ENCODE data around the gene OS9.
"Not testable (repeated sequence)": the region's sequence is repeated elsewhere in the genome, so short reads cannot be mapped to it uniquely, and the experiment has no call there.

The OS9 gene

GRCh38 chr12:57677947-57678346 lies 16.0 kb upstream of the OS9 start:
- H3K9me3 Mint-ChIP-seq, H3K27me3 Mint-ChIP-seq, DNase-seq, H3K27ac Mint-ChIP-seq, H3K4me3 Mint-ChIP-seq, ATAC-seq, H3K4me1 Mint-ChIP-seq: not testable (repeated sequence)

- ATAC-seq (no peak), DNase-seq (no peak)
- H3K27ac Mint-ChIP-seq = no peak overlapping the region
- H3K4me1 Mint-ChIP-seq = no peaks in the 10 kb centered on the region
- peaks cover 4 to 10% of the 10 kb centered on the region in 2 donors for H3K9me3 Mint-ChIP-seq
- H3K4me3 Mint-ChIP-seq = no peak overlapping the region
- H3K27me3 Mint-ChIP-seq = peaks cover 10% of the 10 kb centered on the region
Observed at GRCh38 chr12:57679697-57680096, 14.2 kb upstream of the OS9 start.

GRCh38 chr12:57687862-57688261 lies 6.1 kb upstream of the OS9 start:
- no peak overlapping the region for H3K4me3 Mint-ChIP-seq
- H3K4me1 Mint-ChIP-seq = no peaks in the 10 kb centered on the region
- no peak for DNase-seq
- H3K27ac Mint-ChIP-seq = no peak overlapping the region
- peaks cover 45% of the 10 kb centered on the region for H3K27me3 Mint-ChIP-seq
- H3K9me3 Mint-ChIP-seq = no peaks in the 10 kb centered on the region
- no peak for ATAC-seq

- no peak for DNase-seq
- Mint-ChIP-seq H3K4me1 (no peaks in the 10 kb centered on the region), H3K27me3 (peaks cover 43% of the 10 kb centered on the region), H3K27ac (no peak overlapping the region), H3K4me3 (no peak overlapping the region), H3K9me3 (no peaks in the 10 kb centered on the region)
- ATAC-seq = no peak
Observed at GRCh38 chr12:57688931-57689330, 5.0 kb upstream of the OS9 start.

- Mint-ChIP-seq H3K9me3 (no peaks in the 10 kb centered on the region), H3K4me1 (no peaks in the 10 kb centered on the region), H3K27me3 (peaks cover 11% of the 10 kb centered on the region), H3K27ac (no peak overlapping the region), H3K4me3 (no peak overlapping the region)
- ATAC-seq (no peak), DNase-seq (no peak)
Observed at GRCh38 chr12:57692500-57692899, 1.4 kb upstream of the OS9 start.

- Mint-ChIP-seq H3K4me3 (no peak overlapping the region), H3K4me1 (no peaks in the 10 kb centered on the region), H3K9me3 (no peaks in the 10 kb centered on the region), H3K27me3 (peaks cover 7% of the 10 kb centered on the region), H3K27ac (no peak overlapping the region)
- peak; percentile 8 for ATAC-seq
- DNase-seq = no peak
Observed at GRCh38 chr12:57693317-57693658, 644 bp upstream of the OS9 start.

DNA sequence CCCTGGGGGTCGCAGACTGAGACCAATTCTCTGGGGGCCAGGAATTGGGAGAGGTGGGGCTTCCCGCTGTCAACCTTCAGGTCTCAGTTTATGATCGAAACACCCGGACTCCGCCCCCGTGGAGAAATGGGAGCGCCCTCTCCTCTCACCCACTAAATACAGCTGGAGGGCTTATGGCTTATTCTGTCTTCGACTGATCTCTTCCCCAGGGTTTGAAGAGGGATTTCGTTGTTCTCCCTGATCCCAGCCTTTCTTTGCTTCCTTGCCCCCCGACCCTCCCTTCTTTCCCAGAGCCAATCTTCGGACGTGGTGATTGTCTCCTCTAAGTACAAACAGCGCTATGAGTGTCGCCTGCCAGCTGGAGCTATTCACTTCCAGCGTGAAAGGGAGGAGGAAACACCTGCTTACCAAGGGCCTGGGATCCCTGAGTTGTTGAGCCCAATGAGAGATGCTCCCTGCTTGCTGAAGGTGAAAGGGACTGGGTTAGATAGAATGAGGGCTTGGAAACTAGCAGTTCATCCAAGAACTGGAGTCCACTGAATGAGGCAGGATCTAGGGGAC lies 607 bp downstream of the OS9 start:
- DNase-seq = no peak
- H3K4me1 Mint-ChIP-seq = no peaks in the 10 kb centered on the region

GRCh38 chr12:57695770-57696432 lies 2.0 kb downstream of the OS9 start:
- no peaks in the 10 kb centered on the region for H3K4me1 Mint-ChIP-seq
- DNase-seq (no peak), ATAC-seq (no peak)
- no peak overlapping the region for H3K27ac Mint-ChIP-seq
- H3K27me3 Mint-ChIP-seq = no peaks in the 10 kb centered on the region
- H3K9me3 Mint-ChIP-seq = no peaks in the 10 kb centered on the region
- no peak overlapping the region for H3K4me3 Mint-ChIP-seq

More for the DNA sequence above, 607 bp downstream of the OS9 start:
- Mint-ChIP-seq H3K27me3 (no peaks in the 10 kb centered on the region), H3K4me3 (no peak overlapping the region), H3K9me3 (no peaks in the 10 kb centered on the region), H3K27ac (no peak overlapping the region)
- ATAC-seq = no peak

DNA sequence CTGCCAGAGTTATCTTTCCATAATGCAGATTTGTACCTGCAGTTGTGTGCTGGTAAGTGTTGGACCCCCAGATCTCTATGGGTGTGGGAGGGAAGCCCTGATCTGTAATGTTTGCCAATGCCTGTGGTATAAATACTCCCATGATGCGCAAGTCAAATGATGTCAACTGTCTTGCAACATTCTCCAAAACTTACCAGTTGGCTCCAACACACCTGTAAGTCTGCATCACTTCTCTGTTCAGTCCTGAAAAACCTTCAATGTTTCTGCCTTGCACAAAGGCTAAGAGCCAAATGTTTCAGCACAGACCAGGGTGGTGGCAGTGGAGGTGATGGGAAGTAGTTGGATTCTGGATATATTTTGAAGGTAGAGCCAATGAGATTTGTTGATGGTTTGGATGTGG lies 3.1 kb downstream of the OS9 start:
- H3K4me1 Mint-ChIP-seq = no peaks in the 10 kb centered on the region
- H3K4me3 Mint-ChIP-seq = no peak overlapping the region
- ATAC-seq = no peak
- H3K27me3 Mint-ChIP-seq = no peaks in the 10 kb centered on the region
- H3K9me3 Mint-ChIP-seq = no peaks in the 10 kb centered on the region
- DNase-seq = no peak
- no peak overlapping the region for H3K27ac Mint-ChIP-seq

- no peak for DNase-seq
- ATAC-seq = no peak
- no peaks in the 10 kb centered on the region for H3K27me3 Mint-ChIP-seq
- H3K27ac Mint-ChIP-seq = peak overlapping the region in 1 of 2 donors; percentile 41
- no peaks in the 10 kb centered on the region for H3K4me1 Mint-ChIP-seq
- H3K9me3 Mint-ChIP-seq = no peaks in the 10 kb centered on the region
- no peak overlapping the region for H3K4me3 Mint-ChIP-seq
Observed at GRCh38 chr12:57698414-57698813, 4.5 kb downstream of the OS9 start.

DNA sequence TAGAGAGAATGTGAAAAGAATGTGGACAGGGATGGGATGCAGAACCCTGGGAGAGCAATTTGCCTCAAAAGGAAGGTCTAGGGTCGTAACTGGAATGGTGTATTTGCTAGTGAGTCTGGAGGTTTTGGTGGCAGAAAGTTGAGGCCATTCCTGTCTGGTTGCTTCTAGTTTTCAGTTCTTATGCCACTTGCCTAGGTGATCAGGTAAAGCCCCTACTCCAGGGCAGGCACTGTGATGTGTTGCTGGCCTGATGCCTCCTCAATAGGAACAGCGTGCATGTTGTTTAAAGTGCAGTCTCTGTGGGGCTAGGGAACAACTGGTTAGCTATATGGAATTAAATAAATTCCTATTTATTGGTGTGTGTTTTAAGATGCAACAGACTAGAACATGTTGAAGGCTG lies 6.4 kb downstream of the OS9 start:
- H3K9me3 Mint-ChIP-seq = no peaks in the 10 kb centered on the region
- ATAC-seq (no peak), DNase-seq (no peak)
- H3K4me1 Mint-ChIP-seq = no peaks in the 10 kb centered on the region
- no peak overlapping the region for H3K27ac Mint-ChIP-seq
- no peaks in the 10 kb centered on the region for H3K27me3 Mint-ChIP-seq
- H3K4me3 Mint-ChIP-seq = no peak overlapping the region

- no peaks in the 10 kb centered on the region for H3K9me3 Mint-ChIP-seq
- DNase-seq = no peak
- no peaks in the 10 kb centered on the region for H3K27me3 Mint-ChIP-seq
- ATAC-seq = no peak
- H3K4me3 Mint-ChIP-seq = no peak overlapping the region
- no peak overlapping the region for H3K27ac Mint-ChIP-seq
- H3K4me1 Mint-ChIP-seq = no peaks in the 10 kb centered on the region
Observed at GRCh38 chr12:57707250-57707649, 13.3 kb downstream of the OS9 start.

GRCh38 chr12:57708296-57708695 lies 14.4 kb downstream of the OS9 start:
- no peaks in the 10 kb centered on the region for H3K9me3 Mint-ChIP-seq
- ATAC-seq = no peak
- no peaks in the 10 kb centered on the region for H3K4me1 Mint-ChIP-seq
- H3K4me3 Mint-ChIP-seq = no peak overlapping the region
- no peak overlapping the region for H3K27ac Mint-ChIP-seq
- no peak for DNase-seq
- H3K27me3 Mint-ChIP-seq = no peaks in the 10 kb centered on the region

DNA sequence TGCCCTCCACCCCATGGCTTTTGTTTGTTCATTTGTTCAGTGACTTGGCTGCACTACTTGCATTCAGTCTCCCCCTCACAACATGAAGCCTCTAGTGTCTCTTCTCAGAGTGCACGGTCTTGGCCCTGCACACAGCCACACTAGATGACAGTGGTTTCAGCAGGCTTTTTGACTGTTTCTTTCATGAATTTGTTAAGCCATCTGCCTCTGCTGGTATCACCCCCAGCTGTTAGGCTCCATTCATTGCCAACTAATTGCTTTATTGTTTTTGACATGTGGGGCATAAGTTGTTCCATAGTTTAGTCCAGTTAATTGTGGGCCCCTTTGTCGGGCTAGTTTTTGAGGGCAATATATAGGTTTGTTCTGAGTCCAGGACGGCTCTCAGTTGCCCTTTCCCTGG lies 18.8 kb downstream of the OS9 start:
- Mint-ChIP-seq H3K4me1 (no peaks in the 10 kb centered on the region), H3K27me3 (no peaks in the 10 kb centered on the region), H3K4me3 (no peak overlapping the region), H3K27ac (no peak overlapping the region), H3K9me3 (no peaks in the 10 kb centered on the region)
- ATAC-seq = no peak
- no peak for DNase-seq

GRCh38 chr12:57713209-57713608 lies 19.3 kb downstream of the OS9 start:
- H3K27me3 Mint-ChIP-seq = no peaks in the 10 kb centered on the region
- ATAC-seq (no peak), DNase-seq (no peak)
- H3K9me3 Mint-ChIP-seq = no peaks in the 10 kb centered on the region
- H3K4me3 Mint-ChIP-seq = no peak overlapping the region
- H3K27ac Mint-ChIP-seq = no peak overlapping the region
- no peaks in the 10 kb centered on the region for H3K4me1 Mint-ChIP-seq

GRCh38 chr12:57715036-57715748 lies 21.3 kb downstream of the OS9 start:
- DNase-seq, H3K4me3 Mint-ChIP-seq, H3K4me1 Mint-ChIP-seq, H3K9me3 Mint-ChIP-seq, H3K27me3 Mint-ChIP-seq, ATAC-seq, H3K27ac Mint-ChIP-seq: not testable (repeated sequence)

Data from stimulated activated naive CD8-positive, alpha-beta T cell treated with anti-CD3 and anti-CD28 coated beads, Interleukin-15, amount 100 ng/mL, for 72 hours (primary cell).